Measurements from ENCODE around the gene NOS1AP. TPM values are rescaled to one million over a fixed set of nuclear protein-coding genes. Genes with fewer than 3 reads are reported as not detected.

Gene NOS1AP
- total RNA-seq, 1 experiment from 2014 or later: 5.3 TPM

GRCh38 chr1:162197615-162198421 is 128.3 kb downstream of the NOS1AP start:
- Histone ChIP-seq H3K79me2 (ENCODE audit: insufficient read depth, low read length) (no peaks in the 10 kb centered on the region), H3K27ac (ENCODE audit: low read depth, low read length) (no peak overlapping the region), H3K4me2 (ENCODE audit: low read length) (no peak overlapping the region; the same call in 1 of the 2 replicates), H3K9ac (ENCODE audit: low read length) (no peak overlapping the region), H4K20me1 (ENCODE audit: insufficient read depth) (no peaks in the 10 kb centered on the region), H3K36me3 (ENCODE audit: control insufficient read depth in 1 of 2, insufficient read depth in 2 of 2, low read length in 2 of 2) (no peaks in the 10 kb centered on the region), H3K4me1 (ENCODE audit: control insufficient read depth in 1 of 2, insufficient read depth in 2 of 2, low read length in 2 of 2) (peaks cover 9 to 16% of the 10 kb centered on the region in 2 experiments; a peak in 3 of 4 replicates), H3K9me3 (ENCODE audit: control insufficient read depth in 1 of 2, insufficient read depth in 1 of 2, low read depth in 1 of 2, low read length in 2 of 2) (no peaks in the 10 kb centered on the region), H3K27me3 (ENCODE audit: insufficient read depth, low read length) (no peaks in the 10 kb centered on the region), H2AFZ (ENCODE audit: low read depth, low read length, poor library complexity, severe bottlenecking) (no peak overlapping the region), H3K9me2 (ENCODE audit: insufficient read depth) (no peaks in the 10 kb centered on the region), H3K4me3 (replicated peaks in 1 of 2; ENCODE audit: low read depth in 1 of 2, low read length in 2 of 2) (no peak overlapping the region)
- RAD21 ChIA-PET (ENCODE audit: low non-redundant PET in 1 of 2, low total read pairs in 2 of 2, uncharacterized antibody in 2 of 2, unreplicated experiment in 2 of 2): no interaction called here
- ATAC-seq (peak; percentile 68), DNase-seq (ENCODE audit: low read depth, low spot score) (no peak)
- POLR2A ChIA-PET: no interaction called here
- CTCF ChIA-PET: no interaction called here
- intact Hi-C loops (cut with micrococcal nuclease): no loop called here
- no TSS peak for BruUV-seq (replicated peaks)
- TF ChIP-seq CTCF (IDR thresholded peaks at IDR 0.05 in 2 of 3, conservative IDR thresholded peaks at IDR 0.05 in 1 of 3; ENCODE audit: borderline replicate concordance in 1 of 3, insufficient read depth in 1 of 3, low read depth in 2 of 3, low read length in 2 of 3) (0 out of 6 replicates have a peak, but pooled peaks of 2 of the 3 experiments have one; percentile 4 to 12), REST (IDR thresholded peaks at IDR 0.05; ENCODE audit: low read depth) (no peak)
